Coronary artery (tissue), 2 donors: Measurements from ENCODE around the gene DACH2.

ENCODE experiments used
- DNase-seq: peaks from one replicate; pipeline ENCODE4 v3.0.0-alpha.2; 2017; ENCODE audit warnings: low spot score
- H3K27ac ChIP-seq, 2 donors: fragments of 200-600 bp; sonication (generic); one replicate each; pipeline ENCODE4 v1.5.1; 2016 to 2019
- H3K4me3 ChIP-seq: fragments of 200-600 bp; sonication (generic); 2 replicates; pipeline ENCODE4 v1.5.1; 2016; ENCODE audit warnings: mild to moderate bottlenecking, moderate library complexity
- TF ChIP-seq, protein P1 (sequence below): fragments of 200-600 bp; sonication (generic); IDR thresholded peaks from one replicate; pipeline ENCODE4 v1.5.1; 2019; ENCODE audit warnings: antibody characterized with exemption

DACH2 gene

GRCh38 chrX:86436116-86436515, 287.9 kb downstream of the DACH2 start:
- Histone ChIP-seq H3K27ac (no peak overlapping the region), H3K4me3 (no peak overlapping the region)
- no peak for DNase-seq
- TF ChIP-seq, protein P1, sequence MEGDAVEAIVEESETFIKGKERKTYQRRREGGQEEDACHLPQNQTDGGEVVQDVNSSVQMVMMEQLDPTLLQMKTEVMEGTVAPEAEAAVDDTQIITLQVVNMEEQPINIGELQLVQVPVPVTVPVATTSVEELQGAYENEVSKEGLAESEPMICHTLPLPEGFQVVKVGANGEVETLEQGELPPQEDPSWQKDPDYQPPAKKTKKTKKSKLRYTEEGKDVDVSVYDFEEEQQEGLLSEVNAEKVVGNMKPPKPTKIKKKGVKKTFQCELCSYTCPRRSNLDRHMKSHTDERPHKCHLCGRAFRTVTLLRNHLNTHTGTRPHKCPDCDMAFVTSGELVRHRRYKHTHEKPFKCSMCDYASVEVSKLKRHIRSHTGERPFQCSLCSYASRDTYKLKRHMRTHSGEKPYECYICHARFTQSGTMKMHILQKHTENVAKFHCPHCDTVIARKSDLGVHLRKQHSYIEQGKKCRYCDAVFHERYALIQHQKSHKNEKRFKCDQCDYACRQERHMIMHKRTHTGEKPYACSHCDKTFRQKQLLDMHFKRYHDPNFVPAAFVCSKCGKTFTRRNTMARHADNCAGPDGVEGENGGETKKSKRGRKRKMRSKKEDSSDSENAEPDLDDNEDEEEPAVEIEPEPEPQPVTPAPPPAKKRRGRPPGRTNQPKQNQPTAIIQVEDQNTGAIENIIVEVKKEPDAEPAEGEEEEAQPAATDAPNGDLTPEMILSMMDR = no peak

- Histone ChIP-seq H3K4me3 (no peak overlapping the region), H3K27ac (no peak overlapping the region)
- TF ChIP-seq, protein P1 = no peak
- DNase-seq = no peak
Observed at GRCh38 chrX:86455495-86455894, 307.2 kb downstream of the DACH2 start.

DNA sequence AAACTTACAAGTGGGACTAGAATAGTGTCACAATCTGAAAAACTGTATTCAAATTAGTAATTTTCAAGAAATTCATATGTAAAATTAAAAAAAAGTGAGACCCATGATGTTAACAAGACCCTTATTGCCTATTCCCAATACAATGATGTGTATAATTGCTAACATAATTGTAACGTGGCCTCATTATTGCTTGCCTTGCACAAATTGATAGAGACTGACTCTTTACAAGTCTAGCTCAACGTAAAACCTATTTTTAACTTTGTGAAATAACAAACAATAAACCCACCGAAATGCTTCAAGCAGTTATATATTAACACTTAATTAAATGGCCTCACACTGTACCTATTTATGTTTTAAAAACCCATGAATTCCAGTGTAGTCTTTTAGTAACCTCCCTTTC, 312.5 kb downstream of the DACH2 start:
- Histone ChIP-seq H3K27ac (no peak overlapping the region), H3K4me3 (no peak overlapping the region)
- TF ChIP-seq, protein P1 = no peak
- no peak for DNase-seq

DNA sequence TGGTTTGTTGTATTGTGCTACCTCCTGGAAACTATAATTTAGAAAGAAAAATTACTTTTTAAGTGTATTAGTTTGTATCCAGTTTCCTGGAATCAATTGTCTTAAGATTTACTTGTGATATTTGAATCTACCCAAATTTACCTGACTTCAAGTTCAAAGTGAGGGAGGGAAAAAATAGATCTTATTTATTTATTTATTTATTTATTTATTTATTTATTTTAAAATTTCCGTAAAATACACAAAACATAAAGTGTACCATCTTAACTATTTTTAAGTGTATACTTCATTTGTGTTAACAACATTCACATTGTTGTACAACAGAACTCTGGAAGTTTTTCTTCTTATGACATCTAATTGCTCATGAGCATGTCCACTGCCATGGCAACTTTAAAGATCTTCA, 356.0 kb downstream of the DACH2 start:
- TF ChIP-seq, protein P1 = no peak
- Histone ChIP-seq H3K27ac (no peak overlapping the region), H3K4me3 (no peak overlapping the region)
- DNase-seq = no peak

GRCh38 chrX:86507331-86507730, 359.1 kb downstream of the DACH2 start:
- Histone ChIP-seq H3K27ac (no peak overlapping the region), H3K4me3 (no peak overlapping the region)
- no peak for DNase-seq
- TF ChIP-seq, protein P1 = no peak

- Histone ChIP-seq H3K4me3 (no peak overlapping the region), H3K27ac (no peak overlapping the region)
- TF ChIP-seq, protein P1 = no peak
- no peak for DNase-seq
Observed at GRCh38 chrX:86579777-86580176, 431.5 kb downstream of the DACH2 start.

- Histone ChIP-seq H3K27ac (no peak overlapping the region), H3K4me3 (no peak overlapping the region)
- TF ChIP-seq, protein P1 = no peak
- DNase-seq = no peak
Observed at GRCh38 chrX:86604607-86605006, 456.4 kb downstream of the DACH2 start.
